GM21576 (cell line): Measurements from ENCODE around the gene MAN2A1.

Experiments used
- ATAC-seq: cut with Tn5 transposase; IDR thresholded peaks from one replicate; pipeline ENCODE4 v1.9.1; 2021; ENCODE audit warnings: mild to moderate bottlenecking, moderate library complexity; ENCODE audit not compliant: unreplicated experiment

MAN2A1 gene

DNA sequence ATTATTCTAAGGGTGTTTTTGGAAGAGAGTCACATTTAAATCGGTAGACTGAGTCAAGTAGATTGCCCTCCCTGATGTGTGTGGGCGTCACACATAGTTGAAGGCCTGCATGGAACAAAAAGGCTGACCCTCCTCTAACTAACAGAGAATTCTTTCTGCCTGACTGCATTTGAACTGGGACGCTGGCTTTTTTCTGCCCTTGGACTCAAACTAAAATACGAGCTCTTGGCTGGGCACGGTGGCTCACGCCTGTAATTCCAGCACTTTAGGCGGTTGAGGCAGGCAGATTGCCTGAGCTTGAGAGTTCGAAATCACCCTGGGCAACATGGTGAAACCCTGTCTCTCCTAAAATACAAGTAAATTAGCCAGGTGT, 209.4 kb downstream of the MAN2A1 start:
- ATAC-seq = no peak

DNA sequence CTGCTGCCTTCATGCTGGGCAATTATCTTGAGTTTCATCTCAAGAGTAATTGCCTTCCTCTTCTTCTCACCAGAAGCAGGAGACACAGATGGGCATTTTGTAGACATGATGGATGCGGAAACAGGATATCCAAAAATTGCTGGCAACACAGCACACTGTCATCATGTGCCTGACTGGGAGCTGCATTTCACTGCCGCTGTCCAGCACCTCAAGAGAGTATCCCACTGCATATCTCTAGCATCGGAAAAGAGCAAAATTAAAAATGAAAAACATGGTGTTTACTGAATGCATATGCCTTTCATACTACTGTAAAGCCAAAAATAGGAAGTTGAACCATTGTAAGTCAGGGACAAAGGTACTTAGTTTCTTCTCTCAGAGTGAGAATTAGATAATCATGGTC, 210.7 kb downstream of the MAN2A1 start:
- ATAC-seq = no peak

DNA sequence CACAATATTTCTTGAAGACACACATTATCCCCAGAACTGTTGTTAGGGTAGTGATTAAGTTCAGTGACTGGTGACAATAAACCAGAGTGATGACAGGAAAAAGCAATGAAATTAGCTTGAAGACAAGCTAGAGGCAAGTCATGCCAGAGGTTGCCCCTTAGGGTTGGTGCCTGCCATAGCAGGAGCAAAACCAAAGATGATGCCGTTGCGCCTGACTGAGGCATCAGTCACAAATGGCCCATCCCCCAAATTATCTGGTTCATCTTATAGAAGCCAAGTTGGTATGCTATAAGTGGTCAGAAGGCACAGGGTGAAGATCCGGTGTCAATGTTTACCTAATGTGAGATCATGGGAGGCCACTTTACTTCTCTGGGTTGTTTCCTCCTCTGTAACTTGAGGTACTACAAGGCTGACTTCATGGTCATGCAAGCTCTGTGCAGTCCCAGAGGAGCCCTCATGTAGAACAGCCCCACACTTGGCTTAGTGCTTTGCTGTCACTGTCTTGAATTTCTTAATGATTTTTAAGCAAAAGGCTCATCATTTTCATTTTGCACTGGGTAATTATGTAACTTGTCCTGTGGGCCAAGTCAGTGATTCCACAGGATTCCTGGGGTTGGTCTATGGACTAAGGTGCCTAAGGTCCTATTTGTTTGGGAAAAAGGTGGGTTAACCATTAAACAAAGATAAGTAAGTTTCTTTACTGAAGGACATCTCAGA, 211.3 kb downstream of the MAN2A1 start:
- ATAC-seq = no peak

DNA sequence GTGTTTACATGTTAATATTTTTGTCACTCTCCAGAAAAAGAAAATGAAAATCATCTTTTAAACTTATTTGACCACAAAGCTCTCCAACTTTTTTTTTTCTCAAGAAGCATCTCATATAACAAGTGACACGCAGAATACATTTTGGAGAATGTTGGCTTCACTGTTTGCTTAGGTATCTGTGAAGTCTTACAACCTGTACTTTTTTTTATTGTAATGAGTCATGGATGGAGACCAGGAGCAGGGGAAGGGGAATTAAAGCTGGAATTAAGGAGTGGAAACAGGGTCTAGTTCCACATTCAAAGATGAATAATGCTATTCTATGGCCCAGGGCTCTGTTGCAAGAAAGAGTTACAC, 211.9 kb downstream of the MAN2A1 start:
- no peak for ATAC-seq

DNA sequence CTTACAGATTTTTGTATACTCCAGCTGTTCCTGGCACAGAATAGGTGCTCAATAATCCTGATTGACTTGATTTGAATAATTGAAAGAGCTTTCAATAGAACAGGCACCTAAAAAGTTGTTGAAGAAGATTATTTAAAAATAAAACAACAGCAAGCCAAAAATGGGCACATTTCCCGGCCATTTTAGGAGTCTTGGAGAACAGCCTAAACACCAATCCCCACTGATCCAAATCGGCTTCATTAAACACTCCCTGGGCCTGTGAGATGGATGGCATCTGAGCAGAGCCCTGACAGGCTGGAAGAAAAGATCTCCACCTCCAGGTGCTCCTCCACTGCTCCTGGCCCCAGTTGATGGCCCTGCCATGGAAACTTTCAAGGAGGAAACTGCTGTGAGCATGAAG, 213.3 kb downstream of the MAN2A1 start:
- ATAC-seq = no peak

DNA sequence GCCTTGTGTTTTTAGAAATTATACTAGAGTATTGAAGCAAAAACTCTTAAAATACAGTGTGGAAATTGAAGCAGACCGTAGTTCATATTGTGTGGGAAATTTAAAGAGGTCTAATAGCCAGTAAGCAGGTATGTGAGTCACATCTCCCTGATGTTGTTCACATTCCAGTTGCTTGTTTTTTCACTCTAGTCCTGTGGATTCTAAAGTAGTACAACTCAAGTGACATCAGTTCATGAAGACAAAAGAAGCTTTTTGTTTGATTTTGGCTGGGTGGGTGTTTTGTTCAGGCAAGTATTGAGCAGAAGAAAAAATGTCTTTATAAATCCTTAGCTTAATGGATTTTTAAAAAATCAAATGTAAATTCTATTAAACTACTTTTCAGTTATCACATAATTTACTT, 216.2 kb downstream of the MAN2A1 start:
- no peak for ATAC-seq

DNA sequence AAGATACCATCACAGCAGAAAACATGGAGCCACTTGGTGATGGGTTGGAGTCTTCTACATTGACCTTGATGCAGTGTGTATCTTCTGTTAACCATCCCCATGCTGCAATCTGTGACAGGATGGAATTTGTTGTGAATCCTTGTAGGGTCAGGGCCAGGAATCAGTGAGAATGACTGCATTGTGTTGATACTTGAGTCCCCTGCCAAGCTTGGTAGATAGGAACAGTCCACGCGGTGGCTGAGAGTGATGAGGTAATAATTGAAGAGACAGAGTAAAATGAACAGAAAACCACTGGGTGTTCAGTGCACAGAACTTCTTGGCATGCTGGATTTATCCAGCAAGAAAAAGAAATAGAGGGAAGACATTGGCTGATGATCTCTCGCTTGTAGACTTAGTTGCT, 217.5 kb downstream of the MAN2A1 start:
- no peak for ATAC-seq

DNA sequence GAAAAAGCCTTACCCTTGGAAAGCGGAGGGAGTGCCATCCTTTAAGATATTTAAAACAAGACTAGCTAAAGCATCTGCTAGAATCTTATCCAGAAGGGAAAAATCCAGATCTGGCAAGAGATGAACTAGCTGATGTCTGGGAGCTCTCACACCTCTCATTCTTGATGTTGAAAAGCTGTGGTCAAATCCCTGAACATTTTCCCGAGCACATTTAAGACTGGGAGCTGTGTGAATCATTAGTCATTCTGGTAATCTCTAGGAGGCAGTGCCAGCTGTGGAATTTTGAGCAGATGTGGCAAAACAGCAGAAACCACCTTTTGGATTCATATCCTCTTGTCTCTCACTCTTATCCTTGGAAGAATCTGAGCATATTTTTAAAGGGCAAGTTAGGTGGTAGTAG, 218.0 kb downstream of the MAN2A1 start:
- ATAC-seq = no peak

DNA sequence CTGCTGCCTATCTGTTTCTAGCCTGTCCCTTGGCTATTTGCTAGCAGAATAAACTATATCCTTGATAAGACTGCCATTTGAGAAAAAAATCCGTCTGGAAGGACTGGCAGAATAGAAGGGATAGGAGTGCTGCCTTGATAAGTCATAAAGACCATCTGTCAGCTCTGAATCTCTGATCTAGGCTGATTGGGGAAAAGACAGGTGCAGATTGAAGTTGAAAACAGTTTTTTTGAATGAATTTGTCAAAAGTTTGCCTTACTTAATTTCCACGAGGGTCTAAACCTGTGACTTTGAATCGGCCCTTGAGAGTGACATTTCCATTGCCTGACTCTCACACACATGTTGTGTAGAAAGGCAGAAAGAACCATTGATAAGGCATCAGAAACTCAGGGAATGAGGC, 218.6 kb downstream of the MAN2A1 start:
- no peak for ATAC-seq

DNA sequence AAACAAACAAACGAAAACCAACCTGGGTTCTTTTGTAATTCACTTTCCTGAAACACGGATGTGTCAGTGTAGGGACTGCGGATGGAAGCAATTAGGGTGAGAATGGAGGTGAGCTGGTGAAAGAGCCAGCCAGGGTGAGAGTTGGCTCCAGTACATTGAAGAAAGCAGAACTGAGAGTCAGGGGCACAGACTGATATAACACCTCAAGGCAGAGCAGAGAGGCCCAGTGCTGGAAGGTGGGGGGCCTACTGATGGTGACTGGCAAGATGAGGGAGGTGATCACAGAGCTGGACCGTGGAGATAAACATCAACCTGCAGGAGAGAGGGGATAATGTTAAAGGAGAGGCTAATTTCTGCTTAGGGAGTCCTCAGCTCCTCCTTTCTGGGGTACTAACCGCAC, 221.1 kb downstream of the MAN2A1 start:
- ATAC-seq = no peak

DNA sequence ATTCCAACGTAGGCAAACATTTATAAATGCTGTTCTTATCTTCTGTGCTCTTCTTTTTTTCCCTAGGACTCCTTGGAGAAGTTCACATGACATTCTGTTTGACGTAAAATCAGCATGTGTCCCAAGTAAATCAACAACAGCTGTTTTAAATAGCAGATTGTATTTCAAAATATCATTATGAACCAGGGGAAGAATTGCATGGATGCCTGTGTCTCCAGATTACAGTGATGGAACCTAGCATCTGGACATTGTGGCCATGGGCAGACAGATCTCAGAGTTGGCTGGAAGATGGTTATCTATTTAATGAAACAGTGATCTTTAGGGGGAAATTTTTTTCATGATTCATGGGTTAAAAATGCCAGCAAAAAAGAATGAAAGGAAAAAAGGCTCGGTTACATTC, 222.0 kb downstream of the MAN2A1 start:
- no peak for ATAC-seq

DNA sequence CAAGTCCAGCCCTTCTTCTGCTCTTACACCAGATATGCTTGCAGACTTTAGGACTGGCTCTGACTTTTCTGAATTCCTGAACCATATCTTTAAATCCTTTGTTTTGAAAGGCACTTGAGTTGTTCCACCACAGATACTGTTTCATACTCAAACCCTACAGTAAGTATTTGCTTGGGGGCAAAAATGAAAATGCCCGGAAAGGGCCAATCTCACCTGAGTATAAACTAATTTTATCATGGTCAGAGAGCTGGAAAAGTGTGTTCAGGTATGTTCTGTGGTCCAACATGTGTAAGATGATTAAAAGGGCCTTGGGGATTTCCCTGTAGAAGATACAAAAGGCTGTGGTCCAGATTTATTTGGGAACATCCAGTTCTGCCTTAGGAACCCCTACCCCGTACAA, 225.2 kb downstream of the MAN2A1 start:
- ATAC-seq = no peak

DNA sequence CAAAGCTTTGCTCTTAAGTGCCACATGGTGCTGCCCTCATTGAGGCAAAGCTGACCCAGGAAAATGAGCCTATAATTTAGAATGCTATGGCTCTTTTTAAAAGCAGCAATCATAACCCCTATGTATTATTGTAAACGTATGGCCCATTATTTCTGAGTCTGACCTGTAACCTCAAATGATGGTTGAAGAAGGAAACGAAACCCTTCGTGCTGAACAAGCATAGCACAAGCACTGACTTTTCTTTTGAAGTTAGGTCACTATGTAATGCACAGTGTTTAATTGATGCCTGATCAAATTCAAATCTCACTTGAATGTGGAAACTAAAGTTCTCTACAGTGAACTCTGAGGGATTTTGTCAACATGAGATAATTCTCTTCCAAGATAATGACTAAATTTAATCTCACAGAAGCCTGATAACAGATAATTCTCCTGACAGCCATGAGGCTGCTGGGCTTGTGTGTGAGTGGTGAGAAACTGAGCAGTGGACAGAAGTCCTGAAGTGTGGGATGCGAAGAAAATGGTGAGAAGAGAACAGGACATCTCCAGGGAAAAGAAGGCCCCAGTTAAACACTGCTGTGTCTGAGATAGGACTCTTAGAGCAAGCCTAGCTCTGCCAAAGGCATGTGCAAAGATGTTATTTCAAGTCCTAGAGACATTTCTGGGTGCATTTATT, 226.9 kb downstream of the MAN2A1 start:
- ATAC-seq = no peak
